Effector memory CD8-positive, alpha-beta T cell (primary cell): ENCODE measurements around the gene AKT3.

Experiments
- ATAC-seq: fragments of 150-1000 bp; cut with Tn5 transposase; replicated peaks from 2 replicates; pipeline ENCODE4 v1.10.0; 2021; ENCODE audit warnings: mild to moderate bottlenecking, moderate library complexity
- DNase-seq, 3 experiments: peaks; one replicate each; pipeline ENCODE4 v3.0.0; 2021
- H3K27ac Mint-ChIP-seq, 2 donors: one replicate each; pipeline ENCODE4 v1.8.0; 2022; ENCODE audit warnings: mild to moderate bottlenecking in 2 of 2, mixed read lengths in 2 of 2, moderate library complexity in 2 of 2
- H3K27me3 Mint-ChIP-seq, 2 donors: one replicate each; pipeline ENCODE4 v1.8.0; 2022; ENCODE audit warnings: mixed read lengths in 2 of 2
- H3K36me3 Mint-ChIP-seq: one replicate; pipeline ENCODE4 v1.8.0; 2022; ENCODE audit warnings: mild to moderate bottlenecking, moderate library complexity, mixed read lengths; ENCODE audit not compliant: insufficient read depth
- H3K4me1 Mint-ChIP-seq, 2 donors: one replicate each; pipeline ENCODE4 v1.8.0; 2022; ENCODE audit warnings: low read depth in 2 of 2, mixed read lengths in 2 of 2
- H3K4me3 Mint-ChIP-seq, 2 donors: one replicate each; pipeline ENCODE4 v1.8.0; 2022; ENCODE audit warnings: mild to moderate bottlenecking in 2 of 2, mixed read lengths in 2 of 2, moderate library complexity in 2 of 2
- H3K9me3 Mint-ChIP-seq, 2 donors: one replicate each; pipeline ENCODE4 v1.8.0; 2022; ENCODE audit warnings: mixed read lengths in 2 of 2

AKT3 gene

DNA sequence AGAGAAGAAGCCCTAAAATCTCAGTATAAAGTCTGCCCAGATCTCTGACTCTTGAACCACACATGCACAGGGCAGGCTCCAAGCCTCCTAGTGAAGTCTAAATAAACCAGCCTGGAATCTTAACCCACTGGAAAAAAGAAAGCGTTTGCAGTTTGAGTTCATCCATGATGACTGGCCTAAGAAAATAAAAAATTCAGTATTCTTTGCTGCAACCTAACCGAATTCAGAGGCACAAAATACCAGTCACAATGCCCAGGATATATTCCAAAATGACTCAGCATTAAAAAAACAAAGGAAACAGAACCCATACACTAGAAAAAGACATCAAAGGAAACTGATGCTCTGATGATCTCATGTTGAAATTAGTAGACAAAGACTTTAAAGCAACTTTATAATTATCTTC, 325.0 kb downstream of the AKT3 start:
- no peak for ATAC-seq

GRCh38 chr1:243523766-243524165, 326.3 kb downstream of the AKT3 start:
- Mint-ChIP-seq H3K4me1 (peaks cover 6 to 12% of the 10 kb centered on the region in 2 donors), H3K27me3 (no peaks in the 10 kb centered on the region), H3K27ac (no peak overlapping the region), H3K36me3 (no peaks in the 10 kb centered on the region), H3K4me3 (no peak overlapping the region), H3K9me3 (no peaks in the 10 kb centered on the region)
- no peak for DNase-seq
- no peak for ATAC-seq

More for the DNA sequence above, 325.0 kb downstream of the AKT3 start:
- no peaks in the 10 kb centered on the region for H3K27me3 Mint-ChIP-seq
- no peak for DNase-seq
- no peak overlapping the region for H3K4me3 Mint-ChIP-seq
- no peaks in the 10 kb centered on the region for H3K9me3 Mint-ChIP-seq
- no peak overlapping the region for H3K27ac Mint-ChIP-seq
- no peaks in the 10 kb centered on the region for H3K36me3 Mint-ChIP-seq
- peaks cover 6 to 10% of the 10 kb centered on the region in 2 donors for H3K4me1 Mint-ChIP-seq

DNA sequence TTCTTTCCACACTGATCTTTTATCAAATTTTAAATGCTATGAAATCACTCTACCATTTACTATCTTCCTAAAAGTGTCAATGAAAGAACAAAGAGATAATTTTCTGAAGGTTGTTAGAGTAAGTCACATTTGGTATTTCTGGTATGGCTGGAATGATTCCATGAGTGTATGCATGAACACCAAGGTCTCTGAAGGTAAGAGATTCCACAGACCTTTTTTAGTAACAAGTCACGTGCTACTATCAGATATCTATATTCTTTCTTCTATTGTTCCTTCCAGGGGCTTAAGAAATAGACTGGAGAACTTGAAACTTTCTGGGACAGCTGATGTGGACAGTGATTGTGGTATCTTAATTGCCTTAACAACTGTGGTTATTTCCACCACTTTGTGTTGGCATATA, 329.2 kb downstream of the AKT3 start:
- ATAC-seq (no peak), DNase-seq (no peak)
- H3K9me3 Mint-ChIP-seq: peaks cover 0 to 1% of the 10 kb centered on the region in 2 donors
- no peak overlapping the region for H3K27ac Mint-ChIP-seq
- no peaks in the 10 kb centered on the region for H3K27me3 Mint-ChIP-seq
- H3K4me3 Mint-ChIP-seq: no peak overlapping the region
- no peaks in the 10 kb centered on the region for H3K36me3 Mint-ChIP-seq
- peaks cover 6 to 16% of the 10 kb centered on the region in 2 donors for H3K4me1 Mint-ChIP-seq

DNA sequence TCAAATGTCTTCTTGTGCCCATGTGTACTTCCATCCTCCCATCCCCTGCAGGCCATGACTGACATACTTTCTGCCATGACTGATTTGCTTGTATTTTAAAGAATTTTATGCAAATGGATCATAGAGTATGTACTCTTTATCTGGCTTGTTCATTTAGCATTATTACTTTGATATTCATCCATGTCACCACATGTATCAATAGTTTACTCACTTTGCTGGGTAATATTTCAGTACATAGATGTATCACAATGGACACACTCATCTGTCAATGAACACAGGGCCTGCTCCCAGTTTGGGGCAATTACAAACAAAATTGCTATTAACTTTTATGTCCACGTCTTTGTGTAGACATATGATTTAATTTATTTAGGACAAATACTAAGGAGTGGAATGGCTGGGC, 335.1 kb downstream of the AKT3 start:
- Mint-ChIP-seq H3K27me3 (no peaks in the 10 kb centered on the region), H3K4me1 (peaks cover 12 to 16% of the 10 kb centered on the region in 2 donors), H3K36me3 (peaks cover 20% of the 10 kb centered on the region), H3K4me3 (no peak overlapping the region), H3K9me3 (peaks cover 0 to 1% of the 10 kb centered on the region in 2 donors), H3K27ac (peak overlapping the region in 1 of 2 donors; percentile 8)
- ATAC-seq (no peak), DNase-seq (no peak)

DNA sequence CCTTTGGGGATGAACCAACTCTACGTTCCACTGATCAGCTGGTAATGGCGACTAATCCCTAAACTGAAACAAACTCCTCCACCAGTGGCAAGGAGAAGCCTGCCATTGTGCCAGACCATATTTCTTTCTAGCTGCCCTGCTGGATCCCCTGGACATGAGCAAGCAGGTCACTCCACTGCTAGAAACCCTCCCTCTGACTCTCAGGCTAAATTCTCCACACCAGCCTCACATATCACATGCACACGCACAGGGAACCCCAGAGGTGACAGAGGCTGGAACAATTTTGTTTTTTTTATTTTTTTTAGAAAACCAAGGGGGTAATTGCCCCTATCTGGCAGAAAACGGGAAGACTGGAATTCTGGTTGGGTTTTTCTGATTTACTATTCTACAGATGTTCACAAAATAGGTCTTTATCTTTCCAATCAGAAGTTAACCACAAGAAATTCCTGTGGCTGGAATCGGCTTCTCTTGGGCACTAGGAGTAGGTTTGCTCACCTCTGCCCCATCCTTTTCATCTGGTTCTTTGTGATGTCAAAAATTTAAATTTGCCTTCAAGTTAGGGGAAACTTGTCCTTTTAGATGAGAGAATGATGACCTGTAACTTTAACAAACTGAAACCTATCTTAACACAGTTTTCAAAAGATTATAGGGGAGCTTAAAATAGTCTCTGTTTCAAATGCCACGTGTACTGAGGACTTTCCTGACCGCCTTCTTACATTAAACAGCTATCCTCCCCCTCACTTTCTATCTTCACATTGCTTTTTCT, 336.1 kb downstream of the AKT3 start:
- Mint-ChIP-seq H3K9me3 (peaks cover 0 to 1% of the 10 kb centered on the region in 2 donors), H3K27ac (peak overlapping the region; percentile 4 to 73), H3K36me3 (peaks cover 22% of the 10 kb centered on the region), H3K4me1 (peaks cover 17 to 18% of the 10 kb centered on the region in 2 donors), H3K4me3 (no peak overlapping the region), H3K27me3 (no peaks in the 10 kb centered on the region)
- DNase-seq: no peak
- ATAC-seq: no peak

DNA sequence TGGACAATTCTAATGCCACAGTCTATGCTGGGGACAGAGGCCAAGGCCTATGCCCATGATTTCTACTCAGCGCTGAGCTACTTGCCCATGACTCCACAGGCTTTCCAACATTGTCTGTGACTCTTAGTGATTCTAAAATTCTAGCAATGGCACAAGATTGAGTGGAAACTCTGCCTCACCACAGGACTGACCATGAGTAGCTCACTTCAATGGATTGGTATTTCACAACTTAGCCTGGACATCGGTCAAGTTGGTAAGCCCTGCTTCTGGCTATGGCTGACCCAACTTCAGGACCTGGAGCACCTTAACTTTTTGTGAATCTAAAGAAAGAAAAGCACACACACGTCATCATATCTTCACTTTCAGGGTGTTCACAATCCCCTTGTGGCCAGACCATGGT, 339.1 kb downstream of the AKT3 start:
- ATAC-seq (no peak), DNase-seq (no peak)
- Mint-ChIP-seq H3K4me3 (no peak overlapping the region), H3K36me3 (peaks cover 34% of the 10 kb centered on the region), H3K4me1 (peaks cover 35 to 43% of the 10 kb centered on the region in 2 donors), H3K27me3 (no peaks in the 10 kb centered on the region), H3K9me3 (no peaks in the 10 kb centered on the region), H3K27ac (no peak overlapping the region)

DNA sequence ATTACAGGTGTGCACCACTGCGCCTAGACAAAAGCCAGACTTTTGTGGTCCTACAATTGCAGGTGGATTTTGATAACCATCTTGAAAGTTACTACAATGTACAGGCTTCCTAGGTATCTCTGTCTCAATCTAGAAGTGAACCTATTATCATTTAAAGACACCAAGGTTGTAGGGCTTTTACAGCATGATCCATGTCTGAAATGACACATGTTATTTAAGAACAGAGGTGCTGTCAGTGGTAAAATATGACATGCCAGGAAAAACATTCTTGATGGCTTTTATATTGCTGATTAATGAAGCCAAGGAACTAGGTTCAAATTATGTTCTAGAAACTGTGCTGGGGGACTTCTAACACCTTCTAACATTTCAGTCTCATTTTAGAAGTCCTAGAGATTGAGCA, 341.1 kb downstream of the AKT3 start:
- no peak for ATAC-seq
- H3K9me3 Mint-ChIP-seq: no peaks in the 10 kb centered on the region
- H3K4me1 Mint-ChIP-seq: peaks cover 34 to 35% of the 10 kb centered on the region in 2 donors
- H3K27me3 Mint-ChIP-seq: no peaks in the 10 kb centered on the region
- H3K36me3 Mint-ChIP-seq: peaks cover 44% of the 10 kb centered on the region
- peak overlapping the region; percentile 71 to 73 for H3K4me3 Mint-ChIP-seq
- DNase-seq: no peak
- peak overlapping the region; percentile 47 to 91 for H3K27ac Mint-ChIP-seq

DNA sequence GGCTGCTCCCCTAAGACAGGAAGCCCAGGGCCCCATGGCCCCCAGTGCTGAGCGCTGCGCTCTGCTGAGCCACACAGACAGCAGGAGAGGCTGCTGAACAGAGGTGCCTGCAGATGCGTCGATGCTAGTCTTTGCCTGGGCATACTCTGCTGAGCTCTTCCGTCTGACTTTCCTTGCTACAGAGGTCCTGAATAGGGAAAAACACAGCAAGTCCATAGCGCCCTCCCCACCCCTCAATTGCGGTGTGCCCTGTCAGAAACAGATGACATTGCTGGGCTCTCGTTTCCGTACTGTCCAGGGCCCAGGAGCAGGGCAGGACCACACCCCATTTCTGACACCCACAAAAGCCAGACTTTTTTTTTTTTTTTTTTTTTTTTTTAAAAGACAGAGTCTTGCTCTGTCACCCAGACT, 341.7 kb downstream of the AKT3 start:
- peak; percentile 95 for ATAC-seq
- peak; percentile 40 to 60 (median 44) for DNase-seq
- peak overlapping the region; percentile 71 to 73 for H3K4me3 Mint-ChIP-seq
- peaks cover 47% of the 10 kb centered on the region for H3K36me3 Mint-ChIP-seq
- H3K27me3 Mint-ChIP-seq: no peaks in the 10 kb centered on the region
- H3K27ac Mint-ChIP-seq: peak overlapping the region; percentile 47 to 91
- peaks cover 34 to 35% of the 10 kb centered on the region in 2 donors for H3K4me1 Mint-ChIP-seq
- no peaks in the 10 kb centered on the region for H3K9me3 Mint-ChIP-seq

- Mint-ChIP-seq H3K4me1 (peaks cover 32 to 34% of the 10 kb centered on the region in 2 donors), H3K27me3 (no peaks in the 10 kb centered on the region), H3K4me3 (peak overlapping the region; percentile 71 to 73), H3K9me3 (no peaks in the 10 kb centered on the region), H3K36me3 (peaks cover 50% of the 10 kb centered on the region), H3K27ac (peak overlapping the region; percentile 47 to 91)
- peak; percentile 9 for ATAC-seq
- DNase-seq: no peak
These were observed 342.3 kb downstream of the AKT3 start for GRCh38 chr1:243507672-243508302.

- Mint-ChIP-seq H3K4me3 (peak overlapping the region in 1 of 2 donors; percentile 33), H3K9me3 (no peaks in the 10 kb centered on the region), H3K36me3 (peaks cover 55% of the 10 kb centered on the region), H3K27ac (peak overlapping the region; percentile 47 to 66), H3K27me3 (no peaks in the 10 kb centered on the region), H3K4me1 (peaks cover 32 to 34% of the 10 kb centered on the region in 2 donors)
- ATAC-seq (no peak), DNase-seq (no peak)
These were observed 342.9 kb downstream of the AKT3 start for GRCh38 chr1:243507001-243507671.

GRCh38 chr1:243505986-243506689, 343.9 kb downstream of the AKT3 start:
- H3K4me3 Mint-ChIP-seq: no peak overlapping the region
- H3K27me3 Mint-ChIP-seq: no peaks in the 10 kb centered on the region
- H3K4me1 Mint-ChIP-seq: peaks cover 30 to 34% of the 10 kb centered on the region in 2 donors
- no peak for DNase-seq
- no peak for ATAC-seq
- no peaks in the 10 kb centered on the region for H3K9me3 Mint-ChIP-seq
- H3K36me3 Mint-ChIP-seq: peaks cover 47% of the 10 kb centered on the region
- H3K27ac Mint-ChIP-seq: peak overlapping the region in 1 of 2 donors; percentile 47

GRCh38 chr1:243503155-243503554, 346.9 kb downstream of the AKT3 start:
- ATAC-seq (no peak), DNase-seq (no peak)
- H3K9me3 Mint-ChIP-seq: no peaks in the 10 kb centered on the region
- H3K27ac Mint-ChIP-seq: peak overlapping the region; percentile 12 to 86
- H3K27me3 Mint-ChIP-seq: no peaks in the 10 kb centered on the region
- H3K4me1 Mint-ChIP-seq: peaks cover 10 to 22% of the 10 kb centered on the region in 2 donors
- peaks cover 37% of the 10 kb centered on the region for H3K36me3 Mint-ChIP-seq
- H3K4me3 Mint-ChIP-seq: no peak overlapping the region

DNA sequence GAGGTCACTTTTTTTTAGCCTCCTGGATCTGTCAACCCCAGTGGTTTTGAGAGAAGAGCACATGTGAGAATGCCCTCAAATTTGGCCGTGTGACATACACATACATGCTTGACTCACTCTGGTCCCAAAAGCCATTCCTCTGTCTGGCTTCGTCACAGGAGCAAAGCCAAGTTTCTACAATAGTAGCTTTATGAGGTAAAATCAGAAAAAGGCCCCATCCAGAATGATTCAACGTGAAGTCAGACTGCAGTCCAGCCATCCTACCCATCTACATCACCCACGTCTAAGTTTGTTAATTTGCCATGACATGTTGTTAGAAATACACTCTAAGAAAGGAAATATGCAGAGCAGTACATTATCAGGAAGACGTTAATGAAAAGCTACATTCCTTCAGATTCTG, 349.0 kb downstream of the AKT3 start:
- Mint-ChIP-seq H3K36me3 (peaks cover 37% of the 10 kb centered on the region), H3K27ac (no peak overlapping the region)

More for the DNA sequence above, 349.0 kb downstream of the AKT3 start:
- no peaks in the 10 kb centered on the region for H3K9me3 Mint-ChIP-seq
- peaks cover 4 to 5% of the 10 kb centered on the region in 2 donors for H3K4me1 Mint-ChIP-seq
- no peak for ATAC-seq
- no peak for DNase-seq
- no peak overlapping the region for H3K4me3 Mint-ChIP-seq
- no peaks in the 10 kb centered on the region for H3K27me3 Mint-ChIP-seq
